ENCODE results near the gene SLC7A14. TPM values are rescaled to one million over a fixed set of nuclear protein-coding genes. Genes with fewer than 3 reads are reported as not detected.

The SLC7A14 gene
- total RNA-seq, 1 donor from 2014 or later, result 0.23 TPM

GRCh38 chr3:170623524-170623923 lies 37.6 kb upstream of the SLC7A14 start:
- TF ChIP-seq, protein P1, sequence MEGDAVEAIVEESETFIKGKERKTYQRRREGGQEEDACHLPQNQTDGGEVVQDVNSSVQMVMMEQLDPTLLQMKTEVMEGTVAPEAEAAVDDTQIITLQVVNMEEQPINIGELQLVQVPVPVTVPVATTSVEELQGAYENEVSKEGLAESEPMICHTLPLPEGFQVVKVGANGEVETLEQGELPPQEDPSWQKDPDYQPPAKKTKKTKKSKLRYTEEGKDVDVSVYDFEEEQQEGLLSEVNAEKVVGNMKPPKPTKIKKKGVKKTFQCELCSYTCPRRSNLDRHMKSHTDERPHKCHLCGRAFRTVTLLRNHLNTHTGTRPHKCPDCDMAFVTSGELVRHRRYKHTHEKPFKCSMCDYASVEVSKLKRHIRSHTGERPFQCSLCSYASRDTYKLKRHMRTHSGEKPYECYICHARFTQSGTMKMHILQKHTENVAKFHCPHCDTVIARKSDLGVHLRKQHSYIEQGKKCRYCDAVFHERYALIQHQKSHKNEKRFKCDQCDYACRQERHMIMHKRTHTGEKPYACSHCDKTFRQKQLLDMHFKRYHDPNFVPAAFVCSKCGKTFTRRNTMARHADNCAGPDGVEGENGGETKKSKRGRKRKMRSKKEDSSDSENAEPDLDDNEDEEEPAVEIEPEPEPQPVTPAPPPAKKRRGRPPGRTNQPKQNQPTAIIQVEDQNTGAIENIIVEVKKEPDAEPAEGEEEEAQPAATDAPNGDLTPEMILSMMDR (IDR thresholded peaks at IDR 0.05; ENCODE audit: insufficient read depth, low read depth, low read length), result no peak
- TF ChIP-seq EZH2 (IDR thresholded peaks at IDR 0.05; ENCODE audit: insufficient read depth, low read length), result no peak
- H3K4me3 ChIP-seq (ENCODE audit: insufficient read depth, low read depth, low read length), result no peak overlapping the region
- no peaks in the 10 kb centered on the region for H4K20me1 ChIP-seq (ENCODE audit: insufficient read depth, low read length)
- H3K79me2 ChIP-seq (ENCODE audit: insufficient read depth, low read length), result no peaks in the 10 kb centered on the region
- no peaks in the 10 kb centered on the region for H3K36me3 ChIP-seq (ENCODE audit: insufficient read depth, low read length)
- FAIRE-seq (no peak), DNase-seq (ENCODE audit: low read depth) (no peak)
- H3K27me3 ChIP-seq (ENCODE audit: insufficient read depth, low read length), result no peaks in the 10 kb centered on the region
- H3K4me2 ChIP-seq (ENCODE audit: low read length), result no peak overlapping the region
- no peak overlapping the region for H2AFZ ChIP-seq (ENCODE audit: low read depth, low read length)
- H3K9me3 ChIP-seq (ENCODE audit: insufficient read depth, low read depth, low read length), result peaks cover 5% of the 10 kb centered on the region
- peaks cover 10% of the 10 kb centered on the region for H3K9me3 Mint-ChIP-seq (ENCODE audit: unreplicated experiment)
- H3K27ac ChIP-seq (ENCODE audit: low read depth, low read length), result no peak overlapping the region
- H3K4me3 Mint-ChIP-seq (ENCODE audit: unreplicated experiment), result no peak overlapping the region
- no peaks in the 10 kb centered on the region for H3K4me1 Mint-ChIP-seq (ENCODE audit: low read depth, unreplicated experiment)
- H3K27ac Mint-ChIP-seq (ENCODE audit: unreplicated experiment), result no peak overlapping the region
- no peaks in the 10 kb centered on the region for H3K36me3 Mint-ChIP-seq (ENCODE audit: low read depth, unreplicated experiment)
- no peak overlapping the region for H3K9ac ChIP-seq (ENCODE audit: low read length)
- no peaks in the 10 kb centered on the region for H3K4me1 ChIP-seq (ENCODE audit: insufficient read depth, low read length)
- H3K27me3 Mint-ChIP-seq (ENCODE audit: low read depth, unreplicated experiment), result peaks cover 3% of the 10 kb centered on the region

DNA sequence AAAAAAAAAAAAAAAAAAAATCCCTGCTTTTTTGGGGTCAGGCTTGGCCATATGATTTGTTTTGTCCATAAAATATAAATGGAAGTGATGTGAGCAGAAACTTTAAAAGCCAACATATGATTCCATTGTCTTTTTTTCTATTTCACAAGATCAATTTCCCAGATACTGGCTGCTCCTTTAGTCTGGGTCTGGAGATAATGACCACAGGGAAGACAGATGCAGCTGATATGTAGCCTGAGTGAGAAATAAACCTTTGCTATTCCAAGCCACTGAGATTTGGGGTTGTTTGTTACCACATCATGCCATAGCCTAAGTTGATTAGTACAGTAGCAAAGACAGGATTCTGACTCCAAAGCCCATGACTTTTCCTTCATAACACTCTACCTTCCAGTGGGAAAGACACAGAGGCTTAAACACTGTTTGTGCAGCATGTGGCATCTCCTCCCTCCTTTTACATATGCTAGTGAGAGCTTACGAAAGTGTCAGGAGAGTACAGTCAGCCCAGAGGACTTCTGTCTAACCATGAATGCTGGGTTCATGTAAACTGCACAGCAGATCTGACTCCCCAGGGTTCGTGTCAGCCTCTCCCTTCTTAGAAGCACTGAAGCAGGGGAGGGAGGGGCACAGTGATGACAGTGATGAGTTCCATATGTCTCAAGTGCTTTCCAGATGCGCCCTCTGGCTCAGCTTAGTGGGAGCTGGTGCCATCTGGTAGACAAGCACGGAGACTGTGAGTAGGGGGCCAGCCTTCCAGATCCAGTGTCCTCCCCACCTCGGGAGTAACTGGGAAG lies 36.7 kb upstream of the SLC7A14 start:
- no peak for FAIRE-seq

More for the DNA sequence above, 36.7 kb upstream of the SLC7A14 start:
- Mint-ChIP-seq H3K36me3 (ENCODE audit: low read depth, unreplicated experiment) (no peaks in the 10 kb centered on the region), H3K4me3 (ENCODE audit: unreplicated experiment) (no peak overlapping the region), H3K4me1 (ENCODE audit: low read depth, unreplicated experiment) (no peaks in the 10 kb centered on the region), H3K27me3 (ENCODE audit: low read depth, unreplicated experiment) (peaks cover 3% of the 10 kb centered on the region), H3K9me3 (ENCODE audit: unreplicated experiment) (peaks cover 11% of the 10 kb centered on the region), H3K27ac (ENCODE audit: unreplicated experiment) (no peak overlapping the region)
- no peak overlapping the region for H3K9ac ChIP-seq (ENCODE audit: low read length)
- TF ChIP-seq, protein P1 (IDR thresholded peaks at IDR 0.05; ENCODE audit: insufficient read depth, low read depth, low read length), result no peak
- no peak for TF ChIP-seq EZH2 (IDR thresholded peaks at IDR 0.05; ENCODE audit: insufficient read depth, low read length)
- peaks cover 5% of the 10 kb centered on the region for H3K9me3 ChIP-seq (ENCODE audit: insufficient read depth, low read depth, low read length)
- no peaks in the 10 kb centered on the region for H3K4me1 ChIP-seq (ENCODE audit: insufficient read depth, low read length)
- no peaks in the 10 kb centered on the region for H4K20me1 ChIP-seq (ENCODE audit: insufficient read depth, low read length)
- no peak overlapping the region for H3K4me3 ChIP-seq (ENCODE audit: insufficient read depth, low read depth, low read length)
- H2AFZ ChIP-seq (ENCODE audit: low read depth, low read length), result peak overlapping the region; percentile 41
- H3K27me3 ChIP-seq (ENCODE audit: insufficient read depth, low read length), result no peaks in the 10 kb centered on the region
- DNase-seq (ENCODE audit: low read depth), result peak; percentile 54
- no peak overlapping the region for H3K4me2 ChIP-seq (ENCODE audit: low read length)
- H3K79me2 ChIP-seq (ENCODE audit: insufficient read depth, low read length), result no peaks in the 10 kb centered on the region
- H3K36me3 ChIP-seq (ENCODE audit: insufficient read depth, low read length), result no peaks in the 10 kb centered on the region
- H3K27ac ChIP-seq (ENCODE audit: low read depth, low read length), result no peak overlapping the region
